Urinary bladder (tissue), 4 donors: ENCODE results near the gene RWDD4. TPM values are rescaled to one million over a fixed set of nuclear protein-coding genes. Genes with fewer than 3 reads are reported as not detected.

Experiments used
- DNase-seq: peaks from one replicate; pipeline ENCODE4 v3.0.0-alpha.2; 2015; ENCODE audit errors: extremely low spot score
- H3K27ac ChIP-seq: one replicate; pipeline ENCODE4 v1.5.1; 2013; ENCODE audit warnings: low read depth, mild to moderate bottlenecking, moderate library complexity
- H3K36me3 ChIP-seq: one replicate; pipeline ENCODE4 v1.6.1; 2013; ENCODE audit warnings: mild to moderate bottlenecking, moderate library complexity; ENCODE audit not compliant: insufficient read depth
- H3K4me1 ChIP-seq: one replicate; pipeline ENCODE4 v1.6.1; 2013; ENCODE audit warnings: mild to moderate bottlenecking, moderate library complexity; ENCODE audit not compliant: insufficient read depth
- H3K4me3 ChIP-seq: one replicate; pipeline ENCODE4 v1.5.1; 2013; ENCODE audit warnings: low read depth, low read length
- WGBS: extraction: QIAGEN DNeasy Blood & Tissue Kit; methylation state at CpG from one replicate; pipeline ENCODE4 v1.1.7; 2013; 5-methylcytosine and 5-hydroxymethylcytosine counted together
- polyA plus RNA-seq: library from polyadenylated mRNA; stranded (reverse); fragments of 200-250 nt; gene quantifications from one replicate; pipeline ENCODE4 v1.2.3, GENCODE V29; 2013
- total RNA-seq: library from RNA; depleted of rRNA; stranded (reverse); fragments of >200 nt; gene quantifications from one replicate; pipeline ENCODE4 v1.2.3, GENCODE V29; 2014
- donor health status: healthy with polysubstance abuse.
- donor health status: healthy.

The RWDD4 gene
- total and polyA plus RNA-seq, 2 donors: 18.0 to 31.4 TPM

GRCh38 chr4:183659872-183660242, 872 bp upstream of the RWDD4 start:
- no peak overlapping the region for H3K27ac ChIP-seq
- no peaks in the 10 kb centered on the region for H3K36me3 ChIP-seq
- H3K4me1 ChIP-seq: peaks cover 2% of the 10 kb centered on the region
- no peak for DNase-seq
- 6% methylated on average over 10 of the region's 10 CpGs for WGBS
- H3K4me3 ChIP-seq: peak overlapping the region; percentile 69

GRCh38 chr4:183658362-183659028, 490 bp downstream of the RWDD4 start:
- H3K4me3 ChIP-seq: peak overlapping the region; percentile 69
- H3K36me3 ChIP-seq: peaks cover 2% of the 10 kb centered on the region
- peak overlapping the region; percentile 25 for H3K27ac ChIP-seq
- peaks cover 2% of the 10 kb centered on the region for H3K4me1 ChIP-seq
- under 1% methylated on average over 33 of the region's 39 CpGs for WGBS
- DNase-seq: no peak

GRCh38 chr4:183657564-183657963, 1.4 kb downstream of the RWDD4 start:
- Histone ChIP-seq H3K4me1 (peaks cover 2% of the 10 kb centered on the region), H3K27ac (no peak overlapping the region), H3K4me3 (no peak overlapping the region), H3K36me3 (peaks cover 2% of the 10 kb centered on the region)
- 75% methylated on average over 3 of the region's 3 CpGs for WGBS
- no peak for DNase-seq

GRCh38 chr4:183645326-183645725, 13.7 kb downstream of the RWDD4 start:
- Histone ChIP-seq H3K27ac (no peak overlapping the region), H3K4me1 (no peaks in the 10 kb centered on the region), H3K4me3 (no peak overlapping the region), H3K36me3 (peaks cover 7% of the 10 kb centered on the region)
- 83% methylated on average over 7 of the region's 7 CpGs for WGBS
- no peak for DNase-seq

- WGBS: 75% methylated on average over 3 of the region's 3 CpGs
- H3K27ac ChIP-seq: no peak overlapping the region
- no peak overlapping the region for H3K4me3 ChIP-seq
- H3K36me3 ChIP-seq: peaks cover under 1% of the 10 kb centered on the region
- H3K4me1 ChIP-seq: no peaks in the 10 kb centered on the region
- no peak for DNase-seq
These were observed 19.7 kb downstream of the RWDD4 start for GRCh38 chr4:183639291-183639690.

GRCh38 chr4:183638436-183638835, 20.5 kb downstream of the RWDD4 start:
- DNase-seq: no peak
- no peak overlapping the region for H3K27ac ChIP-seq
- H3K36me3 ChIP-seq: no peaks in the 10 kb centered on the region
- no peaks in the 10 kb centered on the region for H3K4me1 ChIP-seq
- WGBS: 91% methylated on average over 5 of the region's 5 CpGs
- no peak overlapping the region for H3K4me3 ChIP-seq

GRCh38 chr4:183637461-183637860, 21.5 kb downstream of the RWDD4 start:
- DNase-seq: no peak
- WGBS: 75% methylated on average over 3 of the region's 3 CpGs
- no peaks in the 10 kb centered on the region for H3K36me3 ChIP-seq
- H3K4me3 ChIP-seq: no peak overlapping the region
- no peak overlapping the region for H3K27ac ChIP-seq
- H3K4me1 ChIP-seq: no peaks in the 10 kb centered on the region

- WGBS: 58% methylated on average over 5 of the region's 5 CpGs
- DNase-seq: no peak
These were observed 22.1 kb downstream of the RWDD4 start for GRCh38 chr4:183636923-183637322.

GRCh38 chr4:183636503-183636902, 22.5 kb downstream of the RWDD4 start:
- DNase-seq: no peak
- H3K4me3 ChIP-seq: no peak overlapping the region
- no peaks in the 10 kb centered on the region for H3K4me1 ChIP-seq
- no peaks in the 10 kb centered on the region for H3K36me3 ChIP-seq
- H3K27ac ChIP-seq: no peak overlapping the region
- 79% methylated on average over 8 of the region's 8 CpGs for WGBS

More at GRCh38 chr4:183636923-183637322, 22.1 kb downstream of the RWDD4 start:
- Histone ChIP-seq H3K4me1 (no peaks in the 10 kb centered on the region), H3K27ac (no peak overlapping the region), H3K36me3 (no peaks in the 10 kb centered on the region), H3K4me3 (no peak overlapping the region)

- WGBS: 66% methylated on average over 5 of the region's 5 CpGs
- Histone ChIP-seq H3K27ac (no peak overlapping the region), H3K4me3 (no peak overlapping the region)
These were observed 23.2 kb downstream of the RWDD4 start for GRCh38 chr4:183635741-183636140.

GRCh38 chr4:183635321-183635720, 23.7 kb downstream of the RWDD4 start:
- no peak overlapping the region for H3K27ac ChIP-seq
- 56% methylated on average over 10 of the region's 10 CpGs for WGBS
- H3K4me1 ChIP-seq: no peaks in the 10 kb centered on the region
- no peak for DNase-seq
- no peaks in the 10 kb centered on the region for H3K36me3 ChIP-seq
- H3K4me3 ChIP-seq: no peak overlapping the region

More at GRCh38 chr4:183635741-183636140, 23.2 kb downstream of the RWDD4 start:
- H3K36me3 ChIP-seq: no peaks in the 10 kb centered on the region
- H3K4me1 ChIP-seq: no peaks in the 10 kb centered on the region
- no peak for DNase-seq

GRCh38 chr4:183633476-183634400, 25.2 kb downstream of the RWDD4 start:
- no peak for DNase-seq
- no peak overlapping the region for H3K27ac ChIP-seq
- 81% methylated on average over 11 of the region's 11 CpGs for WGBS
- no peak overlapping the region for H3K4me3 ChIP-seq
- H3K4me1 ChIP-seq: no peaks in the 10 kb centered on the region
- H3K36me3 ChIP-seq: no peaks in the 10 kb centered on the region

GRCh38 chr4:183632689-183633088, 26.3 kb downstream of the RWDD4 start:
- no peak for DNase-seq
- no peaks in the 10 kb centered on the region for H3K36me3 ChIP-seq
- no peaks in the 10 kb centered on the region for H3K4me1 ChIP-seq
- no peak overlapping the region for H3K27ac ChIP-seq
- 89% methylated on average over 12 of the region's 12 CpGs for WGBS
- H3K4me3 ChIP-seq: no peak overlapping the region
